AG04450 (cell line): Measurements from ENCODE around the gene ACTR10. TPM values are rescaled to one million over a fixed set of nuclear protein-coding genes. Genes with fewer than 3 reads are reported as not detected.

Experiments used
- CTCF ChIA-PET: fragments of 300-600, 350-600 bp; formaldehyde crosslinking; extraction: SDS; loops from one replicate; lab custom pipeline; 2022; ENCODE audit warnings: antibody characterized with exemption, inconsistent platforms; lab: Charles Lee
- POLR2A ChIA-PET: fragments of 350-600 bp; formaldehyde crosslinking; extraction: SDS; loops from one replicate; lab custom pipeline; 2021; ENCODE audit warnings: antibody characterized with exemption, inconsistent platforms; lab: Yijun Ruan, JAX
- DNase-seq: peaks from one replicate; pipeline ENCODE4 v3.0.0-alpha.2; 2011; ENCODE audit warnings: low read depth, low spot score
- H3K27ac ChIP-seq: one replicate; pipeline ENCODE4 v1.5.1; 2012; ENCODE audit warnings: low read depth, low read length, control low read depth
- H3K27me3 ChIP-seq: one replicate; pipeline ENCODE4 v1.6.0; 2012; ENCODE audit warnings: low read length; ENCODE audit not compliant: control insufficient read depth, insufficient read depth
- H3K4me3 ChIP-seq: 2 replicates; pipeline ENCODE4 v1.5.1; 2011; ENCODE audit warnings: mild to moderate bottlenecking, low read depth, low read length, control low read depth
- H3K9me3 ChIP-seq: 2 replicates; pipeline ENCODE4 v1.5.1; 2012; ENCODE audit warnings: low read length; ENCODE audit not compliant: control insufficient read depth, insufficient read depth
- CTCF ChIP-seq: IDR thresholded peaks from 2 replicates; pipeline ENCODE4 v1.5.1; 2011; ENCODE audit warnings: low read depth, low read length, control low read depth, inconsistent platforms
- polyA plus RNA-seq: library from polyadenylated mRNA; depleted of rRNA; stranded (reverse); fragments of >200 nt; gene quantifications from 2 replicates; pipeline ENCODE4 v1.2.3, GENCODE V29; 2011

ACTR10 gene
- polyA plus RNA-seq, 1 experiment: 142 TPM

- peak overlapping the region; percentile 58 for H3K27ac ChIP-seq
- CTCF ChIA-PET: interaction anchor here (1.8 kb wide), 1 partner anchor 136 kb away, joined by 10 read pairs; no protein-coding TSS in a partner anchor
- H3K9me3 ChIP-seq: no peaks in the 10 kb centered on the region
- peak overlapping the region; percentile 73 for H3K4me3 ChIP-seq
- POLR2A ChIA-PET: interaction anchor here (1.0 kb wide), 1 partner anchor 45 kb away, joined by 11 read pairs; no protein-coding TSS in a partner anchor
- no peak for TF ChIP-seq CTCF
- no peaks in the 10 kb centered on the region for H3K27me3 ChIP-seq
- no peak for DNase-seq
Observed at GRCh38 chr14:58243790-58244555, 44.0 kb downstream of the ACTR10 start.

DNA sequence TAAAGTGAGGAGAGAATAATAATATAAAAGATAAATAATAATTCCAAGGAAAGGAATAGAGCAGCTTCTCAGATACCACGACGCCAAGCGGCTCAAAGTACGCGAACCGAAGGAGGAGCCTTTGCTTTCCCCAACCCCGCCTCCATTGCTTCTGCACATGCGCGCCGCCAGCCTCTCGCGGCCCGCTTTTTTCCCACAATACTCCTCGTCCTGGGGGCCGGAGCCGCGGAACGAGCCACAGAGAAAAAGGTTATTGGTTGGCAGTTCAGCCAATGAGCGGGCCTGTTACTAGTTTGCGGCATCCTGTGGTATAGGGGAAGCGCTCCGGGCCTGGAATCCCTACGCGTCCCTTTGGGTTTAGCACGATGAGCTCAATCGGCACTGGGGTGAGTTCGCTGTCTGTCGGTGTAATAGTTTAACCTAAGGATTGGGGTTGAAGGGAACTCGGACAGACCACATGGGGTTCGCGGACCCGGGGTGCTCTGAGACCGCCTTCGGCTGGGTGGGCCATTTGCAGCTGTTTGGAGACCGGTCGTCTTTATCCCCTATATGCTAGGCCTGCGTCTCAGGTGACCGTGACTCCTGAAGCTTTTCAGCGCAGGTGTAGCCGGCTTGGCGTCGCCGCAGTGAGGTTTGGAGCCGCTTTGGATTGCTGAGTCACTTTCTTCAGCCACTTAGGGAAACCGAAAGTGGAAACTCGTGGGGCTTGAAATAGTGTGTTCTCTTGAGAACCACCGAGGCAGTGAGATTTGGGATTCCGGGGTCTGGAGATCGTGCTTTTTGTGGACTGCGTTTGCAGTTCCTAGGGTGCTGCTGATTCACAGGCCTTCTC lies 44.8 kb downstream of the ACTR10 start, which contains the start of gene PSMA3:
Gene PSMA3, plus strand, starts transcription at position 288 of the 832 bp plus-strand sequence. Its CDS starts 78 bp downstream, at position 366.
- ChIA-PET CTCF (interaction anchor here (1.8 kb wide), 1 partner anchor 137 kb away, joined by 10 read pairs; no protein-coding TSS in a partner anchor), POLR2A (interaction anchor here (1.0 kb wide), 1 partner anchor 46 kb away, joined by 11 read pairs; no protein-coding TSS in a partner anchor)
- Histone ChIP-seq H3K27ac (peak within 1 kb of the TSS; percentile 99), H3K27me3 (no peaks in the 10 kb centered on the region), H3K4me3 (peak within 1 kb of the TSS; percentile 96), H3K9me3 (no peaks in the 10 kb centered on the region)
- no peak; the same call in 1 of the 2 replicates for TF ChIP-seq CTCF
- DNase-seq: peak; percentile 90

DNA sequence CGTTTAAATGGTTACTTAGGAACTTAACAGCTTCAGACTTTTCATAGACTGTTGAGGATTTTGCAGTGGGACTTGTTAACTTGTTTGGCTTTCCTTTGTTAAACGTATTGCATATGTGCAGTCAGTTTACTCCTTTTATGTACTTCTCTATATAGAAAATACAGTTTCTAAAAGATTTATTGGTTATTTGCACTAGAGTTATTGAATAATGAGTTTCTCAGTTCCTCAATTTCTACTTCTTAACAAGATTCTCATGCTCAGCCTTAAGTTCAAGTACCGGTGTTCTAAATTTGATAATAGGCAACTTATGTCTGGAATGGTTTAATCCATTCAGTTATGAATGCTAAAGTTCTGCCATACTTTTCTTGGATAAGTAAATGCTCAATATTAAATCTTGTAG lies 45.6 kb downstream of the ACTR10 start:
- CTCF ChIA-PET: interaction anchor here (1.8 kb wide), 1 partner anchor 138 kb away, joined by 10 read pairs; no protein-coding TSS in a partner anchor
- no peaks in the 10 kb centered on the region for H3K9me3 ChIP-seq
- peak overlapping the region; percentile 96 for H3K4me3 ChIP-seq
- POLR2A ChIA-PET: no interaction called here
- no peak overlapping the region for H3K27ac ChIP-seq
- no peak for TF ChIP-seq CTCF
- H3K27me3 ChIP-seq: no peaks in the 10 kb centered on the region
- DNase-seq: no peak

DNA sequence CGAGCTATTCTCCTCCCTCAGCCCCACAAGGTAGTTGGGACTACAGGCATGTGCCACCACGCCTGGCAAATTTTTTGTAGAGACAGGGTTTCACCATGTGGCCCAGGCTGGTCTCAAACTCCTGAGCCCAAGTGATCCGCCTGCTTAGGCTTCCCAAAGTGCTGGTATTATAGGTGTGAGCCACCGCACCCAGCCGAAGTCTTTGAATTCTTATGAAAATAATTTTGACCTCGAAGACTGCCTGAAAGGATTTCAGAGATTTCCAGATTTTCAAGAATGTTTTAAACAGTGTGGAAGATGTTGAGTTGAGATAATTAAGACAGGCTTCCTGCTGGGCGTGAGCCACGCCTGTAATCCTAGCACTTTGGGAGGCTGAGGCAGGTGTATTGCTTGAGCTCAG lies 49.7 kb downstream of the ACTR10 start:
- CTCF ChIA-PET: no interaction called here

More for the DNA sequence above, 49.7 kb downstream of the ACTR10 start:
- POLR2A ChIA-PET: no interaction called here
- Histone ChIP-seq H3K27me3 (no peaks in the 10 kb centered on the region), H3K4me3 (no peak overlapping the region), H3K9me3 (no peaks in the 10 kb centered on the region), H3K27ac (peak overlapping the region; percentile 13)
- no peak for TF ChIP-seq CTCF
- DNase-seq: no peak
